ENCODE data around the gene PDE2A. TPM values are rescaled to one million over a fixed set of nuclear protein-coding genes. Genes with fewer than 3 reads are reported as not detected.

Gene PDE2A
- total RNA-seq, 1 experiment from 2014 or later = 9.6 TPM

GRCh38 chr11:72546866-72547265, 127.4 kb downstream of the PDE2A start:
- no peaks in the 10 kb centered on the region for H3K4me1 ChIP-seq (replicated peaks; ENCODE audit: insufficient read depth)
- BruUV-seq (replicated peaks) = no TSS peak
- H3K27ac ChIP-seq = no peak overlapping the region
- no peaks in the 10 kb centered on the region for H3K9me2 ChIP-seq (ENCODE audit: insufficient read depth)
- no peak overlapping the region for H2AFZ ChIP-seq
- DNase-seq = no peak
- ChIA-PET POLR2A (ENCODE audit: unreplicated experiment) (no interaction called here), CTCF (no interaction called here)
- intact Hi-C loops (cut with micrococcal nuclease; ENCODE audit: unreplicated experiment) = no loop called here
- no peak for TF ChIP-seq EZH2 (IDR thresholded peaks at IDR 0.05; ENCODE audit: low read depth)
- TF ChIP-seq CTCF (conservative IDR thresholded peaks at IDR 0.05) = no peak
- no peaks in the 10 kb centered on the region for H3K9me3 ChIP-seq (ENCODE audit: insufficient read depth, low read depth)
- H3F3A ChIP-seq (ENCODE audit: insufficient read depth, low read depth) = no peaks in the 10 kb centered on the region
- no peak overlapping the region for H3K4me3 ChIP-seq
- no peaks in the 10 kb centered on the region for H4K20me1 ChIP-seq (ENCODE audit: insufficient read depth)
- H3K27me3 ChIP-seq (ENCODE audit: insufficient read depth, low read depth) = peaks cover 19% of the 10 kb centered on the region; the same call in 1 of the 2 replicates
- no peaks in the 10 kb centered on the region for H3K36me3 ChIP-seq (ENCODE audit: low read depth)
- no peaks in the 10 kb centered on the region for H3K79me2 ChIP-seq (ENCODE audit: low read depth)
- H3K4me2 ChIP-seq = no peak overlapping the region

GRCh38 chr11:72544589-72544988, 129.6 kb downstream of the PDE2A start:
- TF ChIP-seq CTCF (conservative IDR thresholded peaks at IDR 0.05) (no peak), EZH2 (IDR thresholded peaks at IDR 0.05; ENCODE audit: low read depth) (no peak)
- H3F3A ChIP-seq (ENCODE audit: insufficient read depth, low read depth) = no peaks in the 10 kb centered on the region
- H3K9me3 ChIP-seq (ENCODE audit: insufficient read depth, low read depth) = no peaks in the 10 kb centered on the region
- CTCF ChIA-PET = no interaction called here
- no peak overlapping the region for H3K4me2 ChIP-seq
- no peaks in the 10 kb centered on the region for H3K36me3 ChIP-seq (ENCODE audit: low read depth)
- H3K27me3 ChIP-seq (ENCODE audit: insufficient read depth, low read depth) = peaks cover 36% of the 10 kb centered on the region; the same call in 1 of the 2 replicates
- H4K20me1 ChIP-seq (ENCODE audit: insufficient read depth) = no peaks in the 10 kb centered on the region
- POLR2A ChIA-PET (ENCODE audit: unreplicated experiment) = no interaction called here
- H3K4me3 ChIP-seq = no peak overlapping the region
- H3K9me2 ChIP-seq (ENCODE audit: insufficient read depth) = no peaks in the 10 kb centered on the region
- H3K27ac ChIP-seq = no peak overlapping the region
- no peaks in the 10 kb centered on the region for H3K4me1 ChIP-seq (replicated peaks; ENCODE audit: insufficient read depth)
- no peak overlapping the region for H2AFZ ChIP-seq
- no peak for DNase-seq
- intact Hi-C loops (cut with micrococcal nuclease; ENCODE audit: unreplicated experiment) = no loop called here
- no peaks in the 10 kb centered on the region for H3K79me2 ChIP-seq (ENCODE audit: low read depth)
- no TSS peak for BruUV-seq (replicated peaks)

GRCh38 chr11:72543849-72544542, 130.2 kb downstream of the PDE2A start:
- intact Hi-C loops (cut with micrococcal nuclease; ENCODE audit: unreplicated experiment) = no loop called here

More at GRCh38 chr11:72543849-72544542, 130.2 kb downstream of the PDE2A start:
- Histone ChIP-seq H3F3A (ENCODE audit: insufficient read depth, low read depth) (no peaks in the 10 kb centered on the region), H3K27ac (no peak overlapping the region), H3K27me3 (ENCODE audit: insufficient read depth, low read depth) (peaks cover 37% of the 10 kb centered on the region; the same call in 1 of the 2 replicates), H3K79me2 (ENCODE audit: low read depth) (no peaks in the 10 kb centered on the region), H4K20me1 (ENCODE audit: insufficient read depth) (no peaks in the 10 kb centered on the region), H3K36me3 (ENCODE audit: low read depth) (no peaks in the 10 kb centered on the region), H2AFZ (no peak overlapping the region), H3K4me2 (no peak overlapping the region), H3K4me3 (no peak overlapping the region), H3K9me3 (ENCODE audit: insufficient read depth, low read depth) (no peaks in the 10 kb centered on the region), H3K4me1 (replicated peaks; ENCODE audit: insufficient read depth) (no peaks in the 10 kb centered on the region), H3K9me2 (ENCODE audit: insufficient read depth) (no peaks in the 10 kb centered on the region)
- TF ChIP-seq CTCF (conservative IDR thresholded peaks at IDR 0.05) = no peak
- TF ChIP-seq EZH2 (IDR thresholded peaks at IDR 0.05; ENCODE audit: low read depth) = no peak
- no peak for DNase-seq
- no TSS peak for BruUV-seq (replicated peaks)
- POLR2A ChIA-PET (ENCODE audit: unreplicated experiment) = no interaction called here
- CTCF ChIA-PET = no interaction called here

Data from PC-9 (cell line).